K562 (cell line): ENCODE data around the gene UPP1. TPM values are rescaled to one million over a fixed set of nuclear protein-coding genes. Genes with fewer than 3 reads are reported as not detected.

ENCODE experiments used
- ELF4 ChIP-seq: fragments of 450-650 bp; formaldehyde crosslinking; IDR thresholded peaks from 2 replicates; pipeline ENCODE4 v1.4.0; 2022; ENCODE audit warnings: missing genetic modification characterization
- ESRRB ChIP-seq: fragments of 250-450 bp; sonication (Bioruptor Pico); IDR thresholded peaks from 2 replicates; pipeline ENCODE4 v1.5.0; 2020; ENCODE audit warnings: mild to moderate bottlenecking, moderate library complexity, borderline replicate concordance
- KLF16 ChIP-seq: IDR thresholded peaks from 2 replicates; pipeline ENCODE4 v1.6.1; 2016; ENCODE audit warnings: antibody characterized with exemption
- MEF2A ChIP-seq: IDR thresholded peaks from 2 replicates; pipeline ENCODE4 v1.6.1; 2011; ENCODE audit warnings: low read depth, mild to moderate bottlenecking, low read length, moderate library complexity; ENCODE audit not compliant: control insufficient read depth
- NR1H2 ChIP-seq: sonication (generic); formaldehyde crosslinking; IDR thresholded peaks from 2 replicates; pipeline ENCODE4 v1.4.0; 2020; ENCODE audit warnings: mild to moderate bottlenecking, missing genetic modification reagents
- PTTG1 ChIP-seq: fragments of 450-650 bp; IDR thresholded peaks from 2 replicates; pipeline ENCODE4 v1.6.1; 2016; ENCODE audit warnings: low read depth, mild to moderate bottlenecking, missing genetic modification characterization, missing compliant biosample characterization
- RAD21 ChIP-seq, 2 experiments: fragments of 250-450 bp in 1 of 2; fragments of 450-650 bp in 1 of 2; sonication (Bioruptor Pico) in 1 of 2; formaldehyde crosslinking in 1 of 2; IDR thresholded peaks in 1 of 2; conservative IDR thresholded peaks in 1 of 2; 2 replicates each; pipeline versions ENCODE4 v1.4.0 to v1.8.0; 2020 to 2022; ENCODE audit warnings: mild to moderate bottlenecking in 2 of 2, moderate library complexity in 1 of 2
- RBM17 ChIP-seq: fragments of 200-400 bp; formaldehyde crosslinking; IDR thresholded peaks from 2 replicates; pipeline ENCODE4 v1.6.1; 2017; ENCODE audit warnings: low read depth, mild to moderate bottlenecking, low read length, borderline replicate concordance
- RCOR1 ChIP-seq, 2 experiments: IDR thresholded peaks; 2 replicates each; pipeline ENCODE4 v1.6.1; 2012; ENCODE audit warnings: low read depth in 2 of 2, low read length in 2 of 2, borderline replicate concordance in 1 of 2, improper control_type of control experiment in 1 of 2
- REST ChIP-seq, 2 experiments: fragments of 450-650 bp; formaldehyde crosslinking in 1 of 2; IDR thresholded peaks; 2 replicates each; pipeline versions ENCODE4 v1.4.0 to v1.6.1; 2014 to 2020; ENCODE audit warnings: mild to moderate bottlenecking in 2 of 2, borderline replicate concordance in 1 of 2, low read depth in 1 of 2
- ZBTB11 ChIP-seq, 3 experiments: fragments of 200-800 bp in 1 of 3; fragments of 250-450 bp in 1 of 3; fragments of 450-650 bp in 1 of 3; sonication (Bioruptor Pico) in 1 of 3; sonication (Bioruptor generic) in 1 of 3; formaldehyde crosslinking in 1 of 3; IDR thresholded peaks; 2 replicates each; pipeline versions ENCODE4 v1.6.1 to v1.8.0; 2016 to 2022; ENCODE audit warnings: mild to moderate bottlenecking in 2 of 3, missing genetic modification characterization in 2 of 3, missing compliant biosample characterization in 1 of 3, moderate library complexity in 1 of 3
- ZNF431 ChIP-seq: sonication (generic); formaldehyde crosslinking; IDR thresholded peaks from 2 replicates; pipeline ENCODE4 v1.8.0; 2022; ENCODE audit warnings: mild to moderate bottlenecking, missing genetic modification reagents
- ZNF57 ChIP-seq: fragments of 450-650 bp; formaldehyde crosslinking; IDR thresholded peaks from 2 replicates; pipeline ENCODE4 v1.4.0; 2020; ENCODE audit warnings: mild to moderate bottlenecking, moderate library complexity
- polyA plus RNA-seq, 8 experiments: library from polyadenylated mRNA; depleted of rRNA in 4 of 8; stranded (reverse) in 5 of 8; unstranded in 3 of 8; fragments of >200 nt; fragmentation: Nextera tagmentation in 2 of 8; fragmentation: Illumina TruSeq in 1 of 8; extraction: Ambion mirVana in 2 of 8; extraction: Trizol in 1 of 8; gene quantifications; 2 replicates each; pipeline versions ENCODE4 v1.2.1 to v1.2.3, GENCODE V29; 2011 to 2014; ENCODE audit warnings: inconsistent platforms in 1 of 8, missing spikeins in 1 of 8
- total RNA-seq, 7 experiments: library from RNA; depleted of rRNA in 6 of 7; stranded (reverse); fragments of >200 nt in 6 of 7; fragmentation: Illumina TruSeq in 2 of 7; extraction: Trizol in 2 of 7; gene quantifications; 2 replicates each; pipeline versions ENCODE4 v1.2.1 to v1.2.3, GENCODE V29; 2011 to 2021; ENCODE audit warnings: low replicate concordance in 1 of 7

The UPP1 gene
- total and polyA plus RNA-seq, 9 of the 15 experiments (the other 6 are each of a cell fraction or from before 2014, with no cell fraction given): 0.38 to 2.4 (median 0.61) TPM

GRCh38 chr7:48109848-48110663, 21.0 kb downstream of the UPP1 start (continued):
- TF ChIP-seq REST (IDR thresholded peaks at IDR 0.05; ENCODE audit: borderline replicate concordance) (peak; percentile 92), REST (CRISPR knock-in tag; IDR thresholded peaks at IDR 0.05; ENCODE audit: low read depth) (no peak), ELF4 (CRISPR knock-in tag) (no peak), ESRRB (CRISPR knock-in tag) (no peak), KLF16 (peak; percentile 14; the same call in 1 of the 2 replicates), NR1H2 (CRISPR knock-in tag) (no peak), ZNF431 (no peak), ZNF57 (CRISPR knock-in tag) (no peak), RAD21 (CRISPR knock-in tag; conservative IDR thresholded peaks at IDR 0.05 in 1 of 2, IDR thresholded peaks at IDR 0.05 in 1 of 2) (peak; percentile 93 to 97), RBM17 (no peak), PTTG1 (tag) (no peak), MEF2A (no peak), RCOR1 (IDR thresholded peaks at IDR 0.05; ENCODE audit: borderline replicate concordance in 1 of 2, low read depth in 2 of 2, low read length in 2 of 2) (no peak), ZBTB11 (CRISPR knock-in tag; IDR thresholded peaks at IDR 0.05) (no peak)
